HL-60 (cell line): Measurements from ENCODE around the gene PSMD12.

Experiments
- DNase-seq, 2 experiments: peaks; one replicate each; pipeline ENCODE4 v3.0.0-alpha.2; 2010 to 2020; ENCODE audit warnings: low read depth in 1 of 2, low spot score in 1 of 2
- H3K27ac ChIP-seq: fragments of 250-450 bp; sonication (Bioruptor Pico); replicated peaks from 2 replicates; pipeline ENCODE4 v1.5.1; 2020; ENCODE audit warnings: mild to moderate bottlenecking, moderate library complexity
- H3K27me3 ChIP-seq: fragments of 250-450 bp; sonication (Bioruptor Pico); 2 replicates; pipeline ENCODE4 v1.5.1; 2021; ENCODE audit warnings: mild to moderate bottlenecking, moderate library complexity; ENCODE audit not compliant: insufficient read depth, poor library complexity, severe bottlenecking
- H3K4me3 ChIP-seq: replicated peaks from 2 replicates; pipeline ENCODE4 v1.5.1; 2011; ENCODE audit warnings: mild to moderate bottlenecking, control low read depth, low read length; ENCODE audit not compliant: insufficient read depth
- CTCF ChIP-seq: IDR thresholded peaks from one replicate; pipeline ENCODE4 v1.5.1; 2011; ENCODE audit warnings: low read length, control low read depth, inconsistent platforms; ENCODE audit not compliant: insufficient read depth
- GABPA ChIP-seq: IDR thresholded peaks from 2 replicates; pipeline ENCODE4 v1.6.1; 2012; ENCODE audit warnings: low read depth
- POLR2AphosphoS5 ChIP-seq: IDR thresholded peaks from 2 replicates; pipeline ENCODE4 v1.6.1; 2012; ENCODE audit warnings: low read depth
- SPI1 ChIP-seq: IDR thresholded peaks from 2 replicates; pipeline ENCODE4 v1.6.1; 2012; ENCODE audit warnings: low read depth, mild to moderate bottlenecking, borderline replicate concordance
- TF ChIP-seq, protein P1 (sequence below): IDR thresholded peaks from 2 replicates; pipeline ENCODE4 v1.6.1; 2012; ENCODE audit warnings: low read depth; ENCODE audit not compliant: insufficient replicate concordance

Gene PSMD12

DNA sequence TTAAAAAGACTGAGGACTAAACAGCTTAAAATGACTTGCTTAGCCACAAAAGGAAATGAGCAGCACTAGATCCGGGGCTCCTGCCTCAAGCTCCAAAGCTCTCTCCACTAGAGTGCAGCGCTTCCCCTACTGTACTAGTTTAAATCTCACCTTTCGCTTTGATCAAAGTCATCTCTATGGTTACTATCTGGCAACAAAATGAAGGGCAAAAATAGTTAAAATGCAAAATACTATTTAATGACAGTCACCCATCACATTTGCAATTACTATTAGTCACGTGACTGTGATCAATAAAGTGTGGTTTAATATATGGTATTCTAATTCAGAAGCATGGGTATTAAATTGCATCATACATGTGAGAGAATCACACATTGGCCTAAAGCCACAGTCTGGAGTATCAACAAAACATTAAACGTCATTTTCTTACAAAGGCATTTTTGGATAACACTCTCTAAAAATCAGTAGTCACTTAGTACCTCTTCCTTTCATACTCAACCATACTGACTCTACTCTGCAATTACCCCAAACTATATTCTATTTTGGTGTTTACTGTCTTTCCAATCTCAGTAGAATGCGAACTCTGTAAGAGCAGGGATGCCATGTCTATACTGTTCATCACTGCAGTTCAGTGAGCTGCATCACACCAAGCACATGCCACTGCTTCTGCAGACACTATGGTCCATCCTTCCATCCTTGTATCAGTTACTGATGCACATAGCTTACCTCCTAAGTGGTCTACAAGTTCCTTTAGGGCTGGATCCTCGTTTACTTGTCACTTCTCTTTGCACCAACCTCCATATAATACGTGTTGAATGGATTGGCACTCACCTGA lies 6.2 kb downstream of the PSMD12 start:
- Histone ChIP-seq H3K27me3 (no peaks in the 10 kb centered on the region), H3K27ac (no peak overlapping the region), H3K4me3 (no peak overlapping the region)
- TF ChIP-seq, protein P1, sequence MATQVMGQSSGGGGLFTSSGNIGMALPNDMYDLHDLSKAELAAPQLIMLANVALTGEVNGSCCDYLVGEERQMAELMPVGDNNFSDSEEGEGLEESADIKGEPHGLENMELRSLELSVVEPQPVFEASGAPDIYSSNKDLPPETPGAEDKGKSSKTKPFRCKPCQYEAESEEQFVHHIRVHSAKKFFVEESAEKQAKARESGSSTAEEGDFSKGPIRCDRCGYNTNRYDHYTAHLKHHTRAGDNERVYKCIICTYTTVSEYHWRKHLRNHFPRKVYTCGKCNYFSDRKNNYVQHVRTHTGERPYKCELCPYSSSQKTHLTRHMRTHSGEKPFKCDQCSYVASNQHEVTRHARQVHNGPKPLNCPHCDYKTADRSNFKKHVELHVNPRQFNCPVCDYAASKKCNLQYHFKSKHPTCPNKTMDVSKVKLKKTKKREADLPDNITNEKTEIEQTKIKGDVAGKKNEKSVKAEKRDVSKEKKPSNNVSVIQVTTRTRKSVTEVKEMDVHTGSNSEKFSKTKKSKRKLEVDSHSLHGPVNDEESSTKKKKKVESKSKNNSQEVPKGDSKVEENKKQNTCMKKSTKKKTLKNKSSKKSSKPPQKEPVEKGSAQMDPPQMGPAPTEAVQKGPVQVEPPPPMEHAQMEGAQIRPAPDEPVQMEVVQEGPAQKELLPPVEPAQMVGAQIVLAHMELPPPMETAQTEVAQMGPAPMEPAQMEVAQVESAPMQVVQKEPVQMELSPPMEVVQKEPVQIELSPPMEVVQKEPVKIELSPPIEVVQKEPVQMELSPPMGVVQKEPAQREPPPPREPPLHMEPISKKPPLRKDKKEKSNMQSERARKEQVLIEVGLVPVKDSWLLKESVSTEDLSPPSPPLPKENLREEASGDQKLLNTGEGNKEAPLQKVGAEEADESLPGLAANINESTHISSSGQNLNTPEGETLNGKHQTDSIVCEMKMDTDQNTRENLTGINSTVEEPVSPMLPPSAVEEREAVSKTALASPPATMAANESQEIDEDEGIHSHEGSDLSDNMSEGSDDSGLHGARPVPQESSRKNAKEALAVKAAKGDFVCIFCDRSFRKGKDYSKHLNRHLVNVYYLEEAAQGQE = no peak
- TF ChIP-seq SPI1 (no peak), POLR2AphosphoS5 (no peak), GABPA (no peak), CTCF (no peak)
- no peak for DNase-seq

- no peak overlapping the region for H3K4me3 ChIP-seq
- no peak for DNase-seq
- H3K27ac ChIP-seq = no peak overlapping the region
- TF ChIP-seq, protein P1 = no peak
- TF ChIP-seq POLR2AphosphoS5 (no peak), SPI1 (no peak), GABPA (no peak), CTCF (no peak)
- H3K27me3 ChIP-seq = no peaks in the 10 kb centered on the region
Observed at GRCh38 chr17:67358612-67359011, 7.8 kb downstream of the PSMD12 start.

- TF ChIP-seq SPI1 (no peak), GABPA (no peak), CTCF (no peak), POLR2AphosphoS5 (no peak)
- TF ChIP-seq, protein P1 = no peak
- H3K27me3 ChIP-seq = no peaks in the 10 kb centered on the region
- H3K4me3 ChIP-seq = no peak overlapping the region
- H3K27ac ChIP-seq = peak overlapping the region; percentile 30
- peak in 1 of 2 experiments; percentile 76 for DNase-seq
Observed at GRCh38 chr17:67353929-67354574, 12.3 kb downstream of the PSMD12 start.
